SK-N-MC (cell line): ENCODE data around the gene PARD3B.

Experiments
- EZH2 ChIP-seq: fragments of 200-600 bp; sonication (generic); IDR thresholded peaks from one replicate; pipeline ENCODE4 v1.6.1; 2017; ENCODE audit warnings: antibody characterized with exemption
- POLR2AphosphoS5 ChIP-seq: IDR thresholded peaks from 2 replicates; pipeline ENCODE4 v1.6.1; 2012; ENCODE audit warnings: mild to moderate bottlenecking, low read depth, low read length, borderline replicate concordance

- TF ChIP-seq EZH2 (no peak), POLR2AphosphoS5 (no peak)
Measured at GRCh38 chr2:204825681-204826080, 280.4 kb downstream of the PARD3B start.
